Breast epithelium (tissue), 3 donors: ENCODE data around the gene FLNB.

ENCODE experiments used
- CTCF ChIP-seq, 3 donors: fragments of 450-650 bp; IDR thresholded peaks; one replicate each; pipeline ENCODE4 v1.5.1; 2016 to 2017; ENCODE audit warnings: antibody characterized with exemption in 3 of 3, mild to moderate bottlenecking in 3 of 3, moderate library complexity in 3 of 3
- POLR2A ChIP-seq: fragments of 450-650 bp; IDR thresholded peaks from one replicate; pipeline ENCODE4 v1.6.1; 2016; ENCODE audit warnings: antibody characterized with exemption, mild to moderate bottlenecking, moderate library complexity
- POLR2AphosphoS5 ChIP-seq, 3 donors: sonication (generic); formaldehyde crosslinking; IDR thresholded peaks; one replicate each; pipeline ENCODE4 v1.6.1; 2017; ENCODE audit warnings: antibody characterized with exemption in 3 of 3

- TF ChIP-seq CTCF (IDR thresholded peaks at IDR 0.05): no peak
- TF ChIP-seq POLR2A: no peak
- no peak for TF ChIP-seq POLR2AphosphoS5 (IDR thresholded peaks at IDR 0.05)
Measured at GRCh38 chr3:57962448-57962834, 45.8 kb upstream of the FLNB start.
